ENCODE data around the gene NLRP14.

DNA sequence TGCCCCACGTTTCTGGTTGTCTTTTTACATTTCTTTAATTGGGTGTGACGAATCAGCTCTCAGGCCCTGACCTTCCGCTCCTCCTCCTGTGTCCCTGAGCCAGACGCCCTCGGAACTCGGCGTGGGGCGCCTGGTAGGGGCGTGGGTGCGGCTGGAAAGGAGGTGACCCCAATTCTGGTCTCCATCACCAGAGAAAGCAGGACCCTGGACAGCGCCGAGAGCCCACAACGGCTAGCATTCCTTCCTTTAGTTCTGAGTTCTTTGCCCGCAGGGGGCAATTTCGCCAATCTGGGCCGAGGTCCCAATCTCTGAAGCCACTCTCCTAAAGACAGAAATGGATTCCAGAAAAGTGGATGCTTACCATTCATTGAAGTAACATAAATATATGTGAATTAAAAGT is 56.8 kb downstream of the NLRP14 start:
- TF ChIP-seq POLR2A (IDR thresholded peaks at IDR 0.05; ENCODE audit: low read length), result no peak
- TF ChIP-seq GATA1 (IDR thresholded peaks at IDR 0.05; ENCODE audit: low read depth, low read length), result no peak

Measured in erythroblast (primary cell).